Activated CD4-positive, alpha-beta T cell treated with anti-CD3 and anti-CD28 coated beads, Interleukin-2, amount 10 ng/mL, durations not matched to agents 24 days and 14 days (primary cell): Measurements from ENCODE around the gene EHD4. TPM values are rescaled to one million over a fixed set of nuclear protein-coding genes. Genes with fewer than 3 reads are reported as not detected.

Experiments used
- DNase-seq: peaks from one replicate; pipeline ENCODE4 v3.0.0; 2022
- H3K27ac Mint-ChIP-seq: one replicate; pipeline ENCODE4 v1.8.0; 2022; ENCODE audit warnings: mild to moderate bottlenecking, mixed read lengths
- H3K27me3 Mint-ChIP-seq: one replicate; pipeline ENCODE4 v1.8.0; 2022; ENCODE audit warnings: mixed read lengths
- H3K36me3 Mint-ChIP-seq: one replicate; pipeline ENCODE4 v1.8.0; 2022; ENCODE audit warnings: low read depth, mild to moderate bottlenecking, mixed read lengths
- H3K4me1 Mint-ChIP-seq: one replicate; pipeline ENCODE4 v1.8.0; 2021; ENCODE audit warnings: mixed read lengths
- H3K4me3 Mint-ChIP-seq: one replicate; pipeline ENCODE4 v1.8.0; 2022; ENCODE audit warnings: mild to moderate bottlenecking, moderate library complexity, mixed read lengths
- H3K9me3 Mint-ChIP-seq: one replicate; pipeline ENCODE4 v1.8.0; 2021; ENCODE audit warnings: mixed read lengths
- intact Hi-C: fragments of 100-400 bp; cut with micrococcal nuclease; formaldehyde crosslinking; loops from one replicate; pipeline ENCODE4 v1.15.1; 2023
- total RNA-seq: library from RNA; stranded (reverse); gene quantifications from 2 replicates; pipeline ENCODE4 v1.2.3, GENCODE V29; 2022

The EHD4 gene
- total RNA-seq, 1 donor from 2014 or later: 28.4 TPM

GRCh38 chr15:41950489-41950888 lies 21.9 kb downstream of the EHD4 start:
- no peaks in the 10 kb centered on the region for H3K9me3 Mint-ChIP-seq
- DNase-seq: no peak
- no peak overlapping the region for H3K27ac Mint-ChIP-seq
- H3K36me3 Mint-ChIP-seq: peaks cover 11% of the 10 kb centered on the region
- H3K27me3 Mint-ChIP-seq: no peaks in the 10 kb centered on the region
- intact Hi-C loops: no loop called here
- H3K4me3 Mint-ChIP-seq: no peak overlapping the region
- H3K4me1 Mint-ChIP-seq: peaks cover 4% of the 10 kb centered on the region

- no peak for DNase-seq
- no peak overlapping the region for H3K27ac Mint-ChIP-seq
- H3K4me3 Mint-ChIP-seq: no peak overlapping the region
- H3K9me3 Mint-ChIP-seq: no peaks in the 10 kb centered on the region
- H3K36me3 Mint-ChIP-seq: peaks cover 11% of the 10 kb centered on the region
- intact Hi-C loops: no loop called here
- no peaks in the 10 kb centered on the region for H3K27me3 Mint-ChIP-seq
- peaks cover 4% of the 10 kb centered on the region for H3K4me1 Mint-ChIP-seq
These were observed 22.3 kb downstream of the EHD4 start for GRCh38 chr15:41950127-41950483.

GRCh38 chr15:41949401-41950126 lies 22.8 kb downstream of the EHD4 start:
- intact Hi-C loops: no loop called here
- no peak for DNase-seq
- Mint-ChIP-seq H3K4me3 (no peak overlapping the region), H3K27ac (no peak overlapping the region), H3K36me3 (peaks cover 11% of the 10 kb centered on the region), H3K4me1 (peaks cover 4% of the 10 kb centered on the region), H3K27me3 (no peaks in the 10 kb centered on the region), H3K9me3 (no peaks in the 10 kb centered on the region)

- DNase-seq: no peak
- peaks cover 8% of the 10 kb centered on the region for H3K36me3 Mint-ChIP-seq
- no peaks in the 10 kb centered on the region for H3K27me3 Mint-ChIP-seq
- H3K9me3 Mint-ChIP-seq: no peaks in the 10 kb centered on the region
- H3K27ac Mint-ChIP-seq: no peak overlapping the region
- no peak overlapping the region for H3K4me3 Mint-ChIP-seq
- peaks cover 10% of the 10 kb centered on the region for H3K4me1 Mint-ChIP-seq
- intact Hi-C loops: no loop called here
These were observed 23.9 kb downstream of the EHD4 start for GRCh38 chr15:41948490-41948889.

- Mint-ChIP-seq H3K9me3 (no peaks in the 10 kb centered on the region), H3K4me1 (peaks cover 12% of the 10 kb centered on the region), H3K4me3 (no peak overlapping the region), H3K27me3 (no peaks in the 10 kb centered on the region), H3K27ac (no peak overlapping the region), H3K36me3 (peaks cover 11% of the 10 kb centered on the region)
- DNase-seq: no peak
- intact Hi-C loops: no loop called here
These were observed 25.4 kb downstream of the EHD4 start for GRCh38 chr15:41946970-41947369.

GRCh38 chr15:41945731-41946130 lies 26.6 kb downstream of the EHD4 start:
- DNase-seq: no peak
- Mint-ChIP-seq H3K27ac (no peak overlapping the region), H3K4me3 (no peak overlapping the region), H3K9me3 (no peaks in the 10 kb centered on the region), H3K36me3 (peaks cover 15% of the 10 kb centered on the region), H3K4me1 (peaks cover 18% of the 10 kb centered on the region), H3K27me3 (no peaks in the 10 kb centered on the region)
- intact Hi-C loops: no loop called here

GRCh38 chr15:41945221-41945620 lies 27.1 kb downstream of the EHD4 start:
- Mint-ChIP-seq H3K27me3 (no peaks in the 10 kb centered on the region), H3K9me3 (no peaks in the 10 kb centered on the region), H3K36me3 (peaks cover 20% of the 10 kb centered on the region), H3K4me1 (peaks cover 23% of the 10 kb centered on the region), H3K4me3 (no peak overlapping the region), H3K27ac (no peak overlapping the region)
- no peak for DNase-seq
- intact Hi-C loops: no loop called here

- no peaks in the 10 kb centered on the region for H3K9me3 Mint-ChIP-seq
- H3K4me3 Mint-ChIP-seq: no peak overlapping the region
- peaks cover 22% of the 10 kb centered on the region for H3K36me3 Mint-ChIP-seq
- intact Hi-C loops: no loop called here
- H3K27ac Mint-ChIP-seq: no peak overlapping the region
- peaks cover 26% of the 10 kb centered on the region for H3K4me1 Mint-ChIP-seq
- no peak for DNase-seq
- no peaks in the 10 kb centered on the region for H3K27me3 Mint-ChIP-seq
These were observed 27.9 kb downstream of the EHD4 start for GRCh38 chr15:41944313-41944940.

- no peak overlapping the region for H3K27ac Mint-ChIP-seq
- DNase-seq: no peak
- no peaks in the 10 kb centered on the region for H3K27me3 Mint-ChIP-seq
- H3K4me3 Mint-ChIP-seq: no peak overlapping the region
- peaks cover 28% of the 10 kb centered on the region for H3K4me1 Mint-ChIP-seq
- no peaks in the 10 kb centered on the region for H3K9me3 Mint-ChIP-seq
- intact Hi-C loops: no loop called here
- H3K36me3 Mint-ChIP-seq: peaks cover 24% of the 10 kb centered on the region
These were observed 28.6 kb downstream of the EHD4 start for GRCh38 chr15:41943543-41944312.

GRCh38 chr15:41942886-41943285 lies 29.5 kb downstream of the EHD4 start:
- Mint-ChIP-seq H3K27me3 (no peaks in the 10 kb centered on the region), H3K9me3 (no peaks in the 10 kb centered on the region)

GRCh38 chr15:41941644-41942415 lies 30.5 kb downstream of the EHD4 start:
- Mint-ChIP-seq H3K9me3 (no peaks in the 10 kb centered on the region), H3K4me1 (peaks cover 43% of the 10 kb centered on the region), H3K36me3 (peaks cover 25% of the 10 kb centered on the region), H3K27ac (peak overlapping the region; percentile 38), H3K27me3 (no peaks in the 10 kb centered on the region), H3K4me3 (no peak overlapping the region)
- DNase-seq: no peak
- intact Hi-C loops: no loop called here

More at GRCh38 chr15:41942886-41943285, 29.5 kb downstream of the EHD4 start:
- intact Hi-C loops: no loop called here
- no peak for DNase-seq
- H3K27ac Mint-ChIP-seq: peak overlapping the region; percentile 38
- peaks cover 34% of the 10 kb centered on the region for H3K4me1 Mint-ChIP-seq
- H3K4me3 Mint-ChIP-seq: no peak overlapping the region
- peaks cover 25% of the 10 kb centered on the region for H3K36me3 Mint-ChIP-seq

GRCh38 chr15:41940441-41940857 lies 31.9 kb downstream of the EHD4 start:
- H3K27ac Mint-ChIP-seq: peak overlapping the region; percentile 84
- peaks cover 4% of the 10 kb centered on the region for H3K9me3 Mint-ChIP-seq
- H3K4me3 Mint-ChIP-seq: peak overlapping the region; percentile 29
- peaks cover 32% of the 10 kb centered on the region for H3K36me3 Mint-ChIP-seq
- DNase-seq: peak; percentile 83
- intact Hi-C loops: loop anchor here (1.0 kb wide), 2 partner anchors 17 to 31 kb away; no protein-coding TSS in a partner anchor
- H3K4me1 Mint-ChIP-seq: peaks cover 56% of the 10 kb centered on the region
- no peaks in the 10 kb centered on the region for H3K27me3 Mint-ChIP-seq

GRCh38 chr15:41939986-41940385 lies 32.4 kb downstream of the EHD4 start:
- Mint-ChIP-seq H3K9me3 (peaks cover 4% of the 10 kb centered on the region), H3K27ac (peak overlapping the region; percentile 84), H3K4me3 (no peak overlapping the region), H3K4me1 (peaks cover 61% of the 10 kb centered on the region), H3K27me3 (no peaks in the 10 kb centered on the region), H3K36me3 (peaks cover 32% of the 10 kb centered on the region)
- no peak for DNase-seq
- intact Hi-C loops: loop anchor here (1.0 to 5.0 kb wide), 4 partner anchors 17 to 1807 kb away; partner anchors contain the start of genes ITPKA and PDIA3
